Ishikawa (cell line): ENCODE results near the gene PUSL1.

Source experiments
- CEBPB ChIP-seq: IDR thresholded peaks from 2 replicates; pipeline ENCODE4 v1.6.1; 2012
- EGR1 ChIP-seq: IDR thresholded peaks from 2 replicates; pipeline ENCODE4 v1.6.1; 2012
- EP300 ChIP-seq: IDR thresholded peaks from 2 replicates; pipeline ENCODE4 v1.6.1; 2012; ENCODE audit warnings: borderline replicate concordance
- RAD21 ChIP-seq: IDR thresholded peaks from 2 replicates; pipeline ENCODE4 v1.6.1; 2012; ENCODE audit warnings: low read depth
- TAF1 ChIP-seq: IDR thresholded peaks from 2 replicates; pipeline ENCODE4 v1.6.1; 2012; ENCODE audit warnings: low read depth, mild to moderate bottlenecking
- TCF12 ChIP-seq: IDR thresholded peaks from 2 replicates; pipeline ENCODE4 v1.6.1; 2012; ENCODE audit warnings: low read depth
- TEAD4 ChIP-seq: IDR thresholded peaks from 2 replicates; pipeline ENCODE4 v1.6.1; 2012
- YY1 ChIP-seq: IDR thresholded peaks from 2 replicates; pipeline ENCODE4 v1.6.1; 2012; ENCODE audit warnings: low read depth
- TF ChIP-seq, protein P1 (sequence below): IDR thresholded peaks from 2 replicates; pipeline ENCODE4 v1.6.1; 2012
- TF ChIP-seq, protein P2 (sequence below): IDR thresholded peaks from 2 replicates; pipeline ENCODE4 v1.6.1; 2012; ENCODE audit warnings: low read depth, mild to moderate bottlenecking

GRCh38 chr1:1360506-1361169 lies 52.2 kb downstream of the PUSL1 start:
- TF ChIP-seq, protein P1, sequence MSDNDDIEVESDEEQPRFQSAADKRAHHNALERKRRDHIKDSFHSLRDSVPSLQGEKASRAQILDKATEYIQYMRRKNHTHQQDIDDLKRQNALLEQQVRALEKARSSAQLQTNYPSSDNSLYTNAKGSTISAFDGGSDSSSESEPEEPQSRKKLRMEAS = no peak
- no peak for TF ChIP-seq TCF12
- TF ChIP-seq EGR1 = no peak
- no peak for TF ChIP-seq RAD21
- no peak for TF ChIP-seq CEBPB
- TF ChIP-seq TEAD4 = peak; percentile 83
- TF ChIP-seq EP300 = no peak
- TF ChIP-seq, protein P2, sequence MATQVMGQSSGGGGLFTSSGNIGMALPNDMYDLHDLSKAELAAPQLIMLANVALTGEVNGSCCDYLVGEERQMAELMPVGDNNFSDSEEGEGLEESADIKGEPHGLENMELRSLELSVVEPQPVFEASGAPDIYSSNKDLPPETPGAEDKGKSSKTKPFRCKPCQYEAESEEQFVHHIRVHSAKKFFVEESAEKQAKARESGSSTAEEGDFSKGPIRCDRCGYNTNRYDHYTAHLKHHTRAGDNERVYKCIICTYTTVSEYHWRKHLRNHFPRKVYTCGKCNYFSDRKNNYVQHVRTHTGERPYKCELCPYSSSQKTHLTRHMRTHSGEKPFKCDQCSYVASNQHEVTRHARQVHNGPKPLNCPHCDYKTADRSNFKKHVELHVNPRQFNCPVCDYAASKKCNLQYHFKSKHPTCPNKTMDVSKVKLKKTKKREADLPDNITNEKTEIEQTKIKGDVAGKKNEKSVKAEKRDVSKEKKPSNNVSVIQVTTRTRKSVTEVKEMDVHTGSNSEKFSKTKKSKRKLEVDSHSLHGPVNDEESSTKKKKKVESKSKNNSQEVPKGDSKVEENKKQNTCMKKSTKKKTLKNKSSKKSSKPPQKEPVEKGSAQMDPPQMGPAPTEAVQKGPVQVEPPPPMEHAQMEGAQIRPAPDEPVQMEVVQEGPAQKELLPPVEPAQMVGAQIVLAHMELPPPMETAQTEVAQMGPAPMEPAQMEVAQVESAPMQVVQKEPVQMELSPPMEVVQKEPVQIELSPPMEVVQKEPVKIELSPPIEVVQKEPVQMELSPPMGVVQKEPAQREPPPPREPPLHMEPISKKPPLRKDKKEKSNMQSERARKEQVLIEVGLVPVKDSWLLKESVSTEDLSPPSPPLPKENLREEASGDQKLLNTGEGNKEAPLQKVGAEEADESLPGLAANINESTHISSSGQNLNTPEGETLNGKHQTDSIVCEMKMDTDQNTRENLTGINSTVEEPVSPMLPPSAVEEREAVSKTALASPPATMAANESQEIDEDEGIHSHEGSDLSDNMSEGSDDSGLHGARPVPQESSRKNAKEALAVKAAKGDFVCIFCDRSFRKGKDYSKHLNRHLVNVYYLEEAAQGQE = no peak
- no peak for TF ChIP-seq YY1
- no peak for TF ChIP-seq TAF1
